ENCODE measurements around the gene DDC.
"Not testable (repeated sequence)": the region's sequence is repeated elsewhere in the genome, so short reads cannot be mapped to it uniquely, and the experiment has no call there.

Gene DDC

DNA sequence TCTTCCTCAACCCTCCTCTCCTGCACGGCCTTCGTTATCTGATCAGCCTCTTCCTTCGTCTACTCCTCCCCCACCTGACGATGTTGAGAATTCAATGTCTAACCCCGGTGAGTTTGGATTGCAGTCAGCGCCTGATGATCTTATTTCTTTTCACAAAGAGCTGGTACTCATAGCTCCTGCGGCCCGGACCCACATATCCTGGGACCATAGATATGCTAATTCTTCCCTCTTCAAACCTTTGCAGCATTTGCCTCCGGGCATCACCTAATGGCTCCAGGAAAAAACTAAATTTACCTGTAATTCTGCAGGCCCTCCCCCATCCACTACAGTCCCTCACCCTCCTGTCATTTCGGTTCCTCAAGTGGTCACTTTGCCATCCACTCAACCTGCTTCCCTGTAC is 12.4 kb upstream of the DDC start:
- WGBS (ENCODE audit: extremely low coverage, insufficient coverage, insufficient read length) = no CpG with 5 or more reads among the region's 10 CpGs
- Histone ChIP-seq H4K12ac (ENCODE audit: low read depth, low read length) (no peak overlapping the region), H4K8ac (ENCODE audit: low read depth, low read length) (no peak overlapping the region), H3K4me2 (ENCODE audit: low read length) (no peak overlapping the region), H3K9me3 (ENCODE audit: insufficient read depth, low read depth, low read length) (no peaks in the 10 kb centered on the region), H3K79me2 (ENCODE audit: control insufficient read depth, insufficient read depth, low read length, poor library complexity) (no peaks in the 10 kb centered on the region), H3K4ac (ENCODE audit: low read depth, low read length) (no peak overlapping the region), H3K4me1 (ENCODE audit: control insufficient read depth in 1 of 2, insufficient read depth in 2 of 2, low read length in 2 of 2) (peaks cover 2 to 5% of the 10 kb centered on the region in 2 experiments), H3K14ac (ENCODE audit: low read length) (no peak overlapping the region), H3K4me3 (ENCODE audit: low read depth, low read length) (no peak overlapping the region), H4K91ac (ENCODE audit: low read depth, low read length) (no peak overlapping the region), H3K23ac (ENCODE audit: low read length) (no peak overlapping the region), H3K27me3 (ENCODE audit: insufficient read depth, low read length) (no peaks in the 10 kb centered on the region), H3K27ac (ENCODE audit: low read depth, low read length) (no peak overlapping the region), H2BK120ac (ENCODE audit: insufficient read depth, low read length, poor library complexity) (no peak overlapping the region), H2BK5ac (ENCODE audit: low read depth, low read length, poor library complexity) (no peak overlapping the region), H3K36me3 (ENCODE audit: control insufficient read depth in 1 of 2, insufficient read depth in 2 of 2, low read length in 2 of 2) (no peaks in the 10 kb centered on the region), H3K9ac (ENCODE audit: low read length) (no peak overlapping the region), H2AK5ac (ENCODE audit: low read length) (no peak overlapping the region), H2BK12ac (ENCODE audit: low read length) (no peak overlapping the region), H2AFZ (ENCODE audit: insufficient read depth, low read length, poor library complexity) (no peak overlapping the region), H3K18ac (ENCODE audit: low read length) (no peak overlapping the region), H3K79me1 (ENCODE audit: low read length) (peaks cover 4% of the 10 kb centered on the region)
- DNase-seq = peak; percentile 34 to 70

DNA sequence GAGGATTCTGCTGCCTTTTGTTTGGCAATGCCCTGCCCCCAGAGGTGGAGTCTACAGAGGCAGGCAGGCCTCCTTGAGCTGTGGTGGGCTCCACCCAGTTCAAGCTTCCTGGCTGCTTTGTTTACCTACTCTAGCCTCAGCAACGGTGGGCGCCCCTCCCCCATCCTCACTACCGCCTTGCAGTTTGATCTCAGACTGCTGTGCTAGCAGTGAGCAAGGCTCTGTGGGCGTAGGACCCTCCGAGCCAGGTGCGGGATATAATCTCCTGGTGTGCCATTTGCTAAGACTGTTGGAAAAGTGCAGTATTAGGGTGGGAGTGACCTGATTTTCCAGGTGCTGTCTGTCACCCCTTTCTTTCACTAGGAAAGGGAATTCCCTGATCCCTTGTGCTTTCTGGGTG is 11.2 kb upstream of the DDC start:
- H3K4me3 ChIP-seq (ENCODE audit: low read depth, low read length); H4K8ac ChIP-seq (ENCODE audit: low read depth, low read length); H2BK5ac ChIP-seq (ENCODE audit: low read depth, low read length, poor library complexity); H3K79me1 ChIP-seq (ENCODE audit: low read length); H2AFZ ChIP-seq (ENCODE audit: insufficient read depth, low read length, poor library complexity); H3K9ac ChIP-seq (ENCODE audit: low read length); H2BK120ac ChIP-seq (ENCODE audit: insufficient read depth, low read length, poor library complexity); H3K4me1 ChIP-seq (ENCODE audit: control insufficient read depth in 1 of 2, insufficient read depth in 2 of 2, low read length in 2 of 2); H2BK12ac ChIP-seq (ENCODE audit: low read length); H3K14ac ChIP-seq (ENCODE audit: low read length); H3K23ac ChIP-seq (ENCODE audit: low read length); H3K36me3 ChIP-seq (ENCODE audit: control insufficient read depth in 1 of 2, insufficient read depth in 2 of 2, low read length in 2 of 2); H3K4me2 ChIP-seq (ENCODE audit: low read length); H3K79me2 ChIP-seq (ENCODE audit: control insufficient read depth, insufficient read depth, low read length, poor library complexity); DNase-seq; H3K9me3 ChIP-seq (ENCODE audit: insufficient read depth, low read depth, low read length); H3K4ac ChIP-seq (ENCODE audit: low read depth, low read length); H3K18ac ChIP-seq (ENCODE audit: low read length); H2AK5ac ChIP-seq (ENCODE audit: low read length); H3K27me3 ChIP-seq (ENCODE audit: insufficient read depth, low read length); H4K91ac ChIP-seq (ENCODE audit: low read depth, low read length); H4K12ac ChIP-seq (ENCODE audit: low read depth, low read length); H3K27ac ChIP-seq (ENCODE audit: low read depth, low read length): not testable (repeated sequence)
- WGBS (ENCODE audit: extremely low coverage, insufficient coverage, insufficient read length) = no CpG with 5 or more reads among the region's 6 CpGs

DNA sequence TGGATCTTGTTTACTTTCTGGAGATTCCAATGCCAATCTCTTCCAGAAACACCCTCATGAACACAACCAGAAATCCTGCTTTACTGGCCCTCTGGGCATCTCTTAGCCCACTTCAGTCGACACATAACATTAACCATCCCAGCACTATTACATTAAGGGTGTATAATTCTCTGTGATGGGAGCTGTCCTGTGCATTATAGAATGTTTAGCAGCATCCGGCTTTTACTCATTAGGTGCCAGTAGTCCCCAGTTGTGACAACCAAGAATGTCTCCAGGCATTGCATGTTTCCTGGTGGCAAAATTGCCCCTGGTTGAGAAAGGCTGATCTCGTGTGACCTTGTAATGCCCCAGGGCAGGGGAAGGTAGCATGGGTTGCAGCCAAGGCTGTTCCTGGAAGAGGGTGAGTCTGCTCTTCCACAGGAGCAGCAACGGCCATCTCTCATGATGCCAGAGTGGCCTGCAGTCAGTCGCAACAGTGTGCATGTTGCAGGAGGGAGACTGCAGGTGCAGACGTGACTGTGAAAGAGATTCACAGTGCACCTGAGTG is 2.6 kb upstream of the DDC start:
- Histone ChIP-seq H3K4me3 (ENCODE audit: low read depth, low read length) (no peak overlapping the region), H3K4ac (ENCODE audit: low read depth, low read length) (no peak overlapping the region), H3K14ac (ENCODE audit: low read length) (no peak overlapping the region), H3K4me2 (ENCODE audit: low read length) (no peak overlapping the region), H4K12ac (ENCODE audit: low read depth, low read length) (no peak overlapping the region), H2BK12ac (ENCODE audit: low read length) (no peak overlapping the region), H3K36me3 (ENCODE audit: control insufficient read depth in 1 of 2, insufficient read depth in 2 of 2, low read length in 2 of 2) (no peaks in the 10 kb centered on the region), H2AFZ (ENCODE audit: insufficient read depth, low read length, poor library complexity) (no peak overlapping the region), H2AK5ac (ENCODE audit: low read length) (no peak overlapping the region), H4K91ac (ENCODE audit: low read depth, low read length) (no peak overlapping the region), H3K27ac (ENCODE audit: low read depth, low read length) (no peak overlapping the region), H3K23ac (ENCODE audit: low read length) (no peak overlapping the region), H2BK120ac (ENCODE audit: insufficient read depth, low read length, poor library complexity) (no peak overlapping the region), H3K9ac (ENCODE audit: low read length) (no peak overlapping the region), H3K9me3 (ENCODE audit: insufficient read depth, low read depth, low read length) (peaks cover 2% of the 10 kb centered on the region), H3K4me1 (ENCODE audit: control insufficient read depth in 1 of 2, insufficient read depth in 2 of 2, low read length in 2 of 2) (no peaks in the 10 kb centered on the region), H3K79me2 (ENCODE audit: control insufficient read depth, insufficient read depth, low read length, poor library complexity) (no peaks in the 10 kb centered on the region), H3K27me3 (ENCODE audit: insufficient read depth, low read length) (no peaks in the 10 kb centered on the region), H2BK5ac (ENCODE audit: low read depth, low read length, poor library complexity) (no peak overlapping the region), H3K18ac (ENCODE audit: low read length) (no peak overlapping the region), H3K79me1 (ENCODE audit: low read length) (no peaks in the 10 kb centered on the region), H4K8ac (ENCODE audit: low read depth, low read length) (no peak overlapping the region)
- DNase-seq = no peak
- WGBS (ENCODE audit: extremely low coverage, insufficient coverage, insufficient read length) = no CpG with 5 or more reads among the region's 6 CpGs

DNA sequence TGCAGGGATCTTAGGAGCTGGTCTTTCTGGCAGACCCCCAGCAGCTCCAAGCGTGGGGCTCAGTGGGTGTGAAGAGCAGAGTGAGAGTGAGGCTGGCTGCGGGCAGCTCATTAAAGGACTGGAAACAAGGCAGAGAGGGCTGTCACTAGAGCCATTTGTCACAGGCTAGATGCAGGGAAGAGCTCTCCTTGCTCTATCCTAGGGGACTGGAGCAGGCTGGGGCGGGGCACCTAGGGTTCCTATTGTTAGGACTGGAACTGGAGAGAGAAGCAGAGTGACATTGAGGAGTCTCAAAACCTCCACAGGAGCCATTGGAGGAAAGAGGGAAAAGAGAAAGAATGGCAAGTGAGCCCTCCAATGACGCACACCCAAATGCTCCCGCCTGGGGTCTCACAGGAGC is 772 bp upstream of the DDC start:
- H3K4ac ChIP-seq (ENCODE audit: low read depth, low read length) = no peak overlapping the region
- H2AK5ac ChIP-seq (ENCODE audit: low read length) = no peak overlapping the region
- no CpG with 5 or more reads among the region's 5 CpGs for WGBS (ENCODE audit: extremely low coverage, insufficient coverage, insufficient read length)

More for the DNA sequence above, 772 bp upstream of the DDC start:
- H4K12ac ChIP-seq (ENCODE audit: low read depth, low read length) = no peak overlapping the region
- DNase-seq = no peak
- H2BK12ac ChIP-seq (ENCODE audit: low read length) = no peak overlapping the region
- no peaks in the 10 kb centered on the region for H3K79me2 ChIP-seq (ENCODE audit: control insufficient read depth, insufficient read depth, low read length, poor library complexity)
- H2BK120ac ChIP-seq (ENCODE audit: insufficient read depth, low read length, poor library complexity) = no peak overlapping the region
- no peak overlapping the region for H3K4me3 ChIP-seq (ENCODE audit: low read depth, low read length)
- H3K14ac ChIP-seq (ENCODE audit: low read length) = no peak overlapping the region
- no peak overlapping the region for H4K8ac ChIP-seq (ENCODE audit: low read depth, low read length)
- no peak overlapping the region for H2AFZ ChIP-seq (ENCODE audit: insufficient read depth, low read length, poor library complexity)
- no peak overlapping the region for H2BK5ac ChIP-seq (ENCODE audit: low read depth, low read length, poor library complexity)
- H3K18ac ChIP-seq (ENCODE audit: low read length) = no peak overlapping the region
- no peaks in the 10 kb centered on the region for H3K36me3 ChIP-seq (ENCODE audit: control insufficient read depth in 1 of 2, insufficient read depth in 2 of 2, low read length in 2 of 2)
- no peaks in the 10 kb centered on the region for H3K27me3 ChIP-seq (ENCODE audit: insufficient read depth, low read length)
- no peaks in the 10 kb centered on the region for H3K79me1 ChIP-seq (ENCODE audit: low read length)
- H3K4me2 ChIP-seq (ENCODE audit: low read length) = no peak overlapping the region
- peaks cover 4% of the 10 kb centered on the region for H3K9me3 ChIP-seq (ENCODE audit: insufficient read depth, low read depth, low read length)
- H3K27ac ChIP-seq (ENCODE audit: low read depth, low read length) = no peak overlapping the region
- H3K4me1 ChIP-seq (ENCODE audit: control insufficient read depth in 1 of 2, insufficient read depth in 2 of 2, low read length in 2 of 2) = no peaks in the 10 kb centered on the region
- no peak overlapping the region for H4K91ac ChIP-seq (ENCODE audit: low read depth, low read length)
- no peak overlapping the region for H3K9ac ChIP-seq (ENCODE audit: low read length)
- no peak overlapping the region for H3K23ac ChIP-seq (ENCODE audit: low read length)

Data from trophoblast cell (in vitro differentiated cells and primary cell).